Liver (tissue), 9 donors: Measurements from ENCODE around the gene CFAP65. TPM values are rescaled to one million over a fixed set of nuclear protein-coding genes. Genes with fewer than 3 reads are reported as not detected.

ENCODE experiments used
- DNase-seq: peaks from one replicate; pipeline ENCODE4 v3.0.0-alpha.2; 2017; ENCODE audit warnings: low spot score
- H3K27ac ChIP-seq, 2 donors: one replicate each; pipeline ENCODE4 v1.7.0; 2013; ENCODE audit warnings: inconsistent platforms in 2 of 2, low read length in 2 of 2, control low read depth in 1 of 2, low read depth in 1 of 2, mild to moderate bottlenecking in 1 of 2
- H3K27me3 ChIP-seq, 4 donors: one replicate each; pipeline versions ENCODE4 v1.6.1 to v1.7.0; 2013; ENCODE audit warnings: low read length in 3 of 4, inconsistent platforms in 1 of 4, mild to moderate bottlenecking in 1 of 4, moderate library complexity in 1 of 4; ENCODE audit not compliant: control insufficient read depth in 4 of 4, insufficient read depth in 4 of 4
- H3K36me3 ChIP-seq, 4 donors: one replicate each; pipeline versions ENCODE4 v1.6.1 to v1.7.0; 2013; ENCODE audit warnings: low read length in 3 of 4, mild to moderate bottlenecking in 3 of 4, low read depth in 1 of 4, moderate library complexity in 1 of 4; ENCODE audit not compliant: control insufficient read depth in 4 of 4, insufficient read depth in 3 of 4
- H3K4me1 ChIP-seq, 4 donors: one replicate each; pipeline versions ENCODE4 v1.6.1 to v1.7.0; 2013; ENCODE audit warnings: low read length in 3 of 4, mild to moderate bottlenecking in 3 of 4, moderate library complexity in 1 of 4; ENCODE audit not compliant: control insufficient read depth in 4 of 4, insufficient read depth in 4 of 4
- H3K4me3 ChIP-seq, 3 donors: one replicate each; pipeline versions ENCODE4 v1.6.1 to v1.7.0; 2013; ENCODE audit warnings: low read length in 3 of 3, control low read depth in 1 of 3, low read depth in 1 of 3, mild to moderate bottlenecking in 1 of 3
- H3K9ac ChIP-seq, 2 donors: one replicate each; pipeline ENCODE4 v1.7.0; 2013; ENCODE audit warnings: low read length in 2 of 2, mild to moderate bottlenecking in 2 of 2, moderate library complexity in 2 of 2, control low read depth in 1 of 2, low read depth in 1 of 2
- H3K9me3 ChIP-seq, 4 donors: one replicate each; pipeline versions ENCODE4 v1.6.1 to v1.7.0; 2013; ENCODE audit warnings: low read length in 3 of 4; ENCODE audit not compliant: control insufficient read depth in 4 of 4
- EGR1 ChIP-seq, 2 donors: IDR thresholded peaks; 2 replicates each; pipeline ENCODE4 v1.6.1; 2016 to 2018; ENCODE audit warnings: antibody characterized with exemption in 2 of 2, low read depth in 2 of 2
- FOXA1 ChIP-seq: IDR thresholded peaks from 2 replicates; pipeline ENCODE4 v1.6.1; 2016; ENCODE audit warnings: antibody characterized with exemption
- FOXA2 ChIP-seq: IDR thresholded peaks from 2 replicates; pipeline ENCODE4 v1.6.1; 2016; ENCODE audit warnings: antibody characterized with exemption
- GABPA ChIP-seq, 2 donors: IDR thresholded peaks in 1 of 2; conservative IDR thresholded peaks in 1 of 2; 2 replicates each; pipeline ENCODE4 v1.6.1; 2016; ENCODE audit warnings: antibody characterized with exemption in 2 of 2, mild to moderate bottlenecking in 1 of 2, moderate library complexity in 1 of 2
- HNF4A ChIP-seq, 2 donors: conservative IDR thresholded peaks; 2 replicates each; pipeline ENCODE4 v1.6.1; 2016; ENCODE audit warnings: antibody characterized with exemption in 2 of 2, mild to moderate bottlenecking in 2 of 2
- HNF4G ChIP-seq: IDR thresholded peaks from 2 replicates; pipeline ENCODE4 v1.6.1; 2016; ENCODE audit warnings: antibody characterized with exemption
- JUND ChIP-seq, 2 donors: IDR thresholded peaks; 2 replicates each; pipeline ENCODE4 v1.6.1; 2016; ENCODE audit warnings: antibody characterized with exemption in 2 of 2
- NR2F2 ChIP-seq: IDR thresholded peaks from 2 replicates; pipeline ENCODE4 v1.6.1; 2016; ENCODE audit warnings: antibody characterized with exemption
- RAD21 ChIP-seq, 2 donors: IDR thresholded peaks; 2 replicates each; pipeline ENCODE4 v1.6.1; 2016; ENCODE audit warnings: antibody characterized with exemption in 2 of 2, mild to moderate bottlenecking in 2 of 2
- RXRA ChIP-seq, 2 donors: IDR thresholded peaks; 2 replicates each; pipeline ENCODE4 v1.6.1; 2017 to 2018; ENCODE audit warnings: antibody characterized with exemption in 2 of 2, mild to moderate bottlenecking in 1 of 2
- SP1 ChIP-seq: IDR thresholded peaks from 2 replicates; pipeline ENCODE4 v1.6.1; 2018; ENCODE audit warnings: antibody characterized with exemption, mild to moderate bottlenecking
- TAF1 ChIP-seq: conservative IDR thresholded peaks from 2 replicates; pipeline ENCODE4 v1.6.1; 2016; ENCODE audit warnings: antibody characterized with exemption, mild to moderate bottlenecking
- YY1 ChIP-seq: IDR thresholded peaks from 2 replicates; pipeline ENCODE4 v1.6.1; 2016; ENCODE audit warnings: antibody characterized with exemption, mild to moderate bottlenecking
- WGBS: extraction: QIAGEN DNeasy Blood & Tissue Kit; methylation state at CpG from one replicate; pipeline ENCODE4 v1.1.7; 2013; 5-methylcytosine and 5-hydroxymethylcytosine counted together
- polyA plus RNA-seq, 2 donors: library from polyadenylated mRNA; stranded (reverse) in 1 of 2; unstranded in 1 of 2; fragments of 200-250 nt in 1 of 2; fragments of >200 nt in 1 of 2; fragmentation: Nextera tagmentation in 1 of 2; extraction: Ambion mirVana in 1 of 2; gene quantifications; one replicate each; pipeline versions ENCODE4 v1.2.1 to v1.2.3, GENCODE V29; 2013 to 2015
- total RNA-seq, 2 donors: library from RNA; depleted of rRNA; stranded (reverse); fragments of >200 nt; gene quantifications; one replicate each; pipeline ENCODE4 v1.2.3, GENCODE V29; 2014
- TF ChIP-seq, protein P1 (sequence below): IDR thresholded peaks from 2 replicates; pipeline ENCODE4 v1.6.1; 2016; ENCODE audit warnings: antibody characterized with exemption
- TF ChIP-seq, protein P2 (sequence below): IDR thresholded peaks from 2 replicates; pipeline ENCODE4 v1.6.1; 2016; ENCODE audit warnings: antibody characterized with exemption
- TF ChIP-seq, protein P3 (sequence below): fragments of 150-350 bp; IDR thresholded peaks from 2 replicates; pipeline ENCODE4 v1.5.1; 2017; ENCODE audit warnings: improper control_type of control experiment, low read depth, low read length; ENCODE audit not compliant: missing input control
- TF ChIP-seq, protein P4 (sequence below): IDR thresholded peaks from 2 replicates; pipeline ENCODE4 v1.6.1; 2016; ENCODE audit warnings: antibody characterized with exemption
- TF ChIP-seq, protein P5 (sequence below): IDR thresholded peaks from 2 replicates; pipeline ENCODE4 v1.6.1; 2016; ENCODE audit warnings: antibody characterized with exemption, mild to moderate bottlenecking
- donor health status: healthy.
- donor health status: healthy.
- donor health status: healthy.
- donor health status: healthy.
- donor health status: healthy.

CFAP65 gene
- total and polyA plus RNA-seq, 4 donors = not detected

DNA sequence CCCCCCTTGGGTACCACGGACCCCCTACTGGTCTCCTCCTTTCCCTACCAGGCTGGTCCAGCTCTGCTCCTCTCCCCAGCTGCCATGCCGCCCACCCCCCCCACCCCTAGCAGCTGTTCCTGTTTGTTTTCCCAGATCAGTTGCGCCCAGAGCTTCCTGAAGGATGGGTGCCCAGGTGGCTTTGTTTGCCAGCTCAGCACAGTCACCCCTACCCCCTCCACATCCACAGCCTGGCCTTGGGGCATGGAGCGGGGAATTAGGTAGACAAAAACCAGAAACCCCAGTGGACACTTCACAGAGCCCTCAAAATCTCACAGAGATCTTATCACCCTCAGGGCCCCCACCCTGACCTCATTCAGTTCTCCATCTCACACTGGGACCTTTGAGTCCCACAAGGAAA is 44.4 kb downstream of the CFAP65 start (continued):
- TF ChIP-seq, protein P1, sequence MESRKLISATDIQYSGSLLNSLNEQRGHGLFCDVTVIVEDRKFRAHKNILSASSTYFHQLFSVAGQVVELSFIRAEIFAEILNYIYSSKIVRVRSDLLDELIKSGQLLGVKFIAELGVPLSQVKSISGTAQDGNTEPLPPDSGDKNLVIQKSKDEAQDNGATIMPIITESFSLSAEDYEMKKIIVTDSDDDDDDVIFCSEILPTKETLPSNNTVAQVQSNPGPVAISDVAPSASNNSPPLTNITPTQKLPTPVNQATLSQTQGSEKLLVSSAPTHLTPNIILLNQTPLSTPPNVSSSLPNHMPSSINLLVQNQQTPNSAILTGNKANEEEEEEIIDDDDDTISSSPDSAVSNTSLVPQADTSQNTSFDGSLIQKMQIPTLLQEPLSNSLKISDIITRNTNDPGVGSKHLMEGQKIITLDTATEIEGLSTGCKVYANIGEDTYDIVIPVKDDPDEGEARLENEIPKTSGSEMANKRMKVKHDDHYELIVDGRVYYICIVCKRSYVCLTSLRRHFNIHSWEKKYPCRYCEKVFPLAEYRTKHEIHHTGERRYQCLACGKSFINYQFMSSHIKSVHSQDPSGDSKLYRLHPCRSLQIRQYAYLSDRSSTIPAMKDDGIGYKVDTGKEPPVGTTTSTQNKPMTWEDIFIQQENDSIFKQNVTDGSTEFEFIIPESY = no peak
- TF ChIP-seq TAF1 (no peak), FOXA2 (no peak), EGR1 (IDR thresholded peaks at IDR 0.05; ENCODE audit: low read depth in 2 of 2) (no peak)

DNA sequence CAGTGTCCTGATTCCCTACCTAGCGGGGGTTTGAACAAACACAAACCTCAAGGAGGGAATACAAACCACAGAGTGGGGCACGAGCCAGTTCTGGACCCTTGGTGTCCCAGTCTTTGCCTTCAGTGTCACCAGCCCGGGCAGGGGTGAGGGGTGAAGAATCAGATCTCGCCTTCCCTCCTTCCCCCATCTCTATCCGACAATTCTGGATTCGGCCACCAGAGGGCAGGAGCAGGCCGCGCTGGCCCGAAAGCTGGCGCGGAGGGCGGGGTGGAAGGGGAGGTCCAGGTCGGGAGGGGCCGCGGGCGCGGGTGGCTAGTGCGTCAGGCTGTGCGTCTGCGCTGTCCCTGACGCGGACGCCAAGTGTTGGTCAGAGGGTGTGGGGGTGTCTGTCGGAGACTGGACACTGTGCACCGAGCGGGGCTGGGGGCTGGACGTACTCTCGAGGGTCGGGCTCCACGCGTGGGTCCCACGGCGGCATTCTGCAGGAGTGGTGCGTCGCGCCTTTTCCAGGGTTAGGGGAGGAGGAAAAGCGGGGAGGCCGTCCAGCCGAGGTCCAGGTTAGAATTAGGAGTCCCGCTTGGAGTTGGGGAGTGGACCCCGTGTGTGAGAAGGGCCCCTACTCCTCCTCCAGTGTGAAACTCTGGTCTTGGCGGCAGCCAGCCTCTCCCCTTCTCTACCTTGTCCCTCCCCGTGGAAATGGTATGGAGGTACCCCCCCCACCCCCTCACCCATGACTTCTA is 45.2 kb downstream of the CFAP65 start:
- Histone ChIP-seq H3K27me3 (peaks cover 5 to 14% (median 9%) of the 10 kb centered on the region in 4 donors), H3K27ac (peak overlapping the region; percentile 67 to 69), H3K9me3 (no peaks in the 10 kb centered on the region), H3K36me3 (no peaks in the 10 kb centered on the region), H3K9ac (peak overlapping the region in 1 of 2 donors; percentile 33), H3K4me1 (peaks cover 11 to 39% (median 24%) of the 10 kb centered on the region in 4 donors), H3K4me3 (peak overlapping the region in 2 of 3 donors; percentile 25 to 58)
- peak; percentile 85 for DNase-seq
- TF ChIP-seq FOXA2 = no peak
- no peak for TF ChIP-seq HNF4G
- TF ChIP-seq, protein P2, sequence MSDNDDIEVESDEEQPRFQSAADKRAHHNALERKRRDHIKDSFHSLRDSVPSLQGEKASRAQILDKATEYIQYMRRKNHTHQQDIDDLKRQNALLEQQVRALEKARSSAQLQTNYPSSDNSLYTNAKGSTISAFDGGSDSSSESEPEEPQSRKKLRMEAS = no peak
- TF ChIP-seq, protein P3, sequence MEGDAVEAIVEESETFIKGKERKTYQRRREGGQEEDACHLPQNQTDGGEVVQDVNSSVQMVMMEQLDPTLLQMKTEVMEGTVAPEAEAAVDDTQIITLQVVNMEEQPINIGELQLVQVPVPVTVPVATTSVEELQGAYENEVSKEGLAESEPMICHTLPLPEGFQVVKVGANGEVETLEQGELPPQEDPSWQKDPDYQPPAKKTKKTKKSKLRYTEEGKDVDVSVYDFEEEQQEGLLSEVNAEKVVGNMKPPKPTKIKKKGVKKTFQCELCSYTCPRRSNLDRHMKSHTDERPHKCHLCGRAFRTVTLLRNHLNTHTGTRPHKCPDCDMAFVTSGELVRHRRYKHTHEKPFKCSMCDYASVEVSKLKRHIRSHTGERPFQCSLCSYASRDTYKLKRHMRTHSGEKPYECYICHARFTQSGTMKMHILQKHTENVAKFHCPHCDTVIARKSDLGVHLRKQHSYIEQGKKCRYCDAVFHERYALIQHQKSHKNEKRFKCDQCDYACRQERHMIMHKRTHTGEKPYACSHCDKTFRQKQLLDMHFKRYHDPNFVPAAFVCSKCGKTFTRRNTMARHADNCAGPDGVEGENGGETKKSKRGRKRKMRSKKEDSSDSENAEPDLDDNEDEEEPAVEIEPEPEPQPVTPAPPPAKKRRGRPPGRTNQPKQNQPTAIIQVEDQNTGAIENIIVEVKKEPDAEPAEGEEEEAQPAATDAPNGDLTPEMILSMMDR = peak; percentile 87
- no peak for TF ChIP-seq NR2F2
- peak; percentile 90 to 95 for TF ChIP-seq RAD21 (IDR thresholded peaks at IDR 0.05)
- no peak for TF ChIP-seq RXRA (IDR thresholded peaks at IDR 0.05)
- TF ChIP-seq TAF1 = no peak
- no peak for TF ChIP-seq YY1
- TF ChIP-seq GABPA (IDR thresholded peaks at IDR 0.05 in 1 of 2, conservative IDR thresholded peaks at IDR 0.05 in 1 of 2) = no peak
- peak; percentile 41 for TF ChIP-seq SP1
- 6% methylated on average over 43 of the region's 43 CpGs for WGBS

- peaks cover 6 to 15% (median 11%) of the 10 kb centered on the region in 4 donors for H3K27me3 ChIP-seq
- DNase-seq = no peak
- H3K4me3 ChIP-seq = no peak overlapping the region
- WGBS = 20% methylated on average over 8 of the region's 8 CpGs
- H3K9ac ChIP-seq = no peak overlapping the region
- no peaks in the 10 kb centered on the region for H3K9me3 ChIP-seq
- no peak overlapping the region for H3K27ac ChIP-seq
- H3K36me3 ChIP-seq = no peaks in the 10 kb centered on the region
- peaks cover 11 to 33% (median 21%) of the 10 kb centered on the region in 4 donors for H3K4me1 ChIP-seq
- TF ChIP-seq SP1 (no peak), JUND (IDR thresholded peaks at IDR 0.05) (no peak), RXRA (IDR thresholded peaks at IDR 0.05) (no peak), YY1 (no peak), GABPA (IDR thresholded peaks at IDR 0.05 in 1 of 2, conservative IDR thresholded peaks at IDR 0.05 in 1 of 2) (no peak), HNF4A (conservative IDR thresholded peaks at IDR 0.05) (no peak), RAD21 (IDR thresholded peaks at IDR 0.05) (no peak), FOXA1 (no peak), TAF1 (no peak), FOXA2 (no peak), NR2F2 (no peak), HNF4G (no peak), EGR1 (IDR thresholded peaks at IDR 0.05; ENCODE audit: low read depth in 2 of 2) (no peak)
- TF ChIP-seq, protein P4, sequence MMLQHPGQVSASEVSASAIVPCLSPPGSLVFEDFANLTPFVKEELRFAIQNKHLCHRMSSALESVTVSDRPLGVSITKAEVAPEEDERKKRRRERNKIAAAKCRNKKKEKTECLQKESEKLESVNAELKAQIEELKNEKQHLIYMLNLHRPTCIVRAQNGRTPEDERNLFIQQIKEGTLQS = no peak
- TF ChIP-seq, protein P2 = no peak
- TF ChIP-seq, protein P3 = no peak
- TF ChIP-seq, protein P5, sequence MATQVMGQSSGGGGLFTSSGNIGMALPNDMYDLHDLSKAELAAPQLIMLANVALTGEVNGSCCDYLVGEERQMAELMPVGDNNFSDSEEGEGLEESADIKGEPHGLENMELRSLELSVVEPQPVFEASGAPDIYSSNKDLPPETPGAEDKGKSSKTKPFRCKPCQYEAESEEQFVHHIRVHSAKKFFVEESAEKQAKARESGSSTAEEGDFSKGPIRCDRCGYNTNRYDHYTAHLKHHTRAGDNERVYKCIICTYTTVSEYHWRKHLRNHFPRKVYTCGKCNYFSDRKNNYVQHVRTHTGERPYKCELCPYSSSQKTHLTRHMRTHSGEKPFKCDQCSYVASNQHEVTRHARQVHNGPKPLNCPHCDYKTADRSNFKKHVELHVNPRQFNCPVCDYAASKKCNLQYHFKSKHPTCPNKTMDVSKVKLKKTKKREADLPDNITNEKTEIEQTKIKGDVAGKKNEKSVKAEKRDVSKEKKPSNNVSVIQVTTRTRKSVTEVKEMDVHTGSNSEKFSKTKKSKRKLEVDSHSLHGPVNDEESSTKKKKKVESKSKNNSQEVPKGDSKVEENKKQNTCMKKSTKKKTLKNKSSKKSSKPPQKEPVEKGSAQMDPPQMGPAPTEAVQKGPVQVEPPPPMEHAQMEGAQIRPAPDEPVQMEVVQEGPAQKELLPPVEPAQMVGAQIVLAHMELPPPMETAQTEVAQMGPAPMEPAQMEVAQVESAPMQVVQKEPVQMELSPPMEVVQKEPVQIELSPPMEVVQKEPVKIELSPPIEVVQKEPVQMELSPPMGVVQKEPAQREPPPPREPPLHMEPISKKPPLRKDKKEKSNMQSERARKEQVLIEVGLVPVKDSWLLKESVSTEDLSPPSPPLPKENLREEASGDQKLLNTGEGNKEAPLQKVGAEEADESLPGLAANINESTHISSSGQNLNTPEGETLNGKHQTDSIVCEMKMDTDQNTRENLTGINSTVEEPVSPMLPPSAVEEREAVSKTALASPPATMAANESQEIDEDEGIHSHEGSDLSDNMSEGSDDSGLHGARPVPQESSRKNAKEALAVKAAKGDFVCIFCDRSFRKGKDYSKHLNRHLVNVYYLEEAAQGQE = no peak
Observed at GRCh38 chr2:218995561-218995960, 45.8 kb downstream of the CFAP65 start.
